ENCODE data around the gene CFAP97. TPM values are rescaled to one million over a fixed set of nuclear protein-coding genes. Genes with fewer than 3 reads are reported as not detected.
A peak's percentile ranks its signal among the peaks of the same experiment; 100 is the strongest.
"Not testable (repeated sequence)": the region's sequence is repeated elsewhere in the genome, so short reads cannot be mapped to it uniquely, and the experiment has no call there.

Gene CFAP97
- total RNA-seq, 1 donor from 2014 or later = 26.8 TPM

DNA sequence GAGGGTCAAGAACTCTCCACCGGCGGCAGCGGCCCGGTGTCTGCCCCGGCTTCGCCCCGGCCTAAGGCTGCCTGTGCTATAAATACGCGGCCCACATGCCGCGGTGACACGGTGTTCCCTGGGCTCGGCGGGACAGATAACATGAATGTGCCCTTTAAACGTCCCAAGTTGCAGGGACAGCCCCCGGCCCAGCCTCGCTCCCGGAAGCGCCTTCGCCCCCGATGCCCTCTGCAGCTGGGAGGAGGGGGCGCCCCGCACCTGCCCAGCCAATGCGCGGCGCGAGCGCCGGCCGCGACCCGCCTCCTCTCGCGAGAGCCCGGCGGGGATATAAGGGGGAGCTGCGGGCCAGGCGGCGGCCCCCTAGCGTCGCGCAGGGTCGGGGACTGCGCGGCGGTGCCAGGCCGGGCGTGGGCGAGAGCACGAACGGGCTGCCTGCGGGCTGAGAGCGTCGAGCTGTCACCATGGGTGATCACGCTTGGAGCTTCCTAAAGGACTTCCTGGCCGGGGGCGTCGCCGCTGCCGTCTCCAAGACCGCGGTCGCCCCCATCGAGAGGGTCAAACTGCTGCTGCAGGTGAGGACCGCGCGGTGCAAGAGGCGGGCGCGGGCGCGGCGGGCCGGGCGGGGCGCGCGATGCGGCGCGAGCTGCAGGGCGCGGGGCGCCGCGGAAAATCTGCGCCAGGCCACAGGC is 60.7 kb downstream of the CFAP97 start, which contains the start of gene SLC25A4:
Gene SLC25A4, plus strand, starts transcription at position 355 of the 689 bp plus-strand sequence. Its CDS starts 107 bp downstream, at position 462.
- DNase-seq (ENCODE audit: low read depth, low spot score) = peak; percentile 13

DNA sequence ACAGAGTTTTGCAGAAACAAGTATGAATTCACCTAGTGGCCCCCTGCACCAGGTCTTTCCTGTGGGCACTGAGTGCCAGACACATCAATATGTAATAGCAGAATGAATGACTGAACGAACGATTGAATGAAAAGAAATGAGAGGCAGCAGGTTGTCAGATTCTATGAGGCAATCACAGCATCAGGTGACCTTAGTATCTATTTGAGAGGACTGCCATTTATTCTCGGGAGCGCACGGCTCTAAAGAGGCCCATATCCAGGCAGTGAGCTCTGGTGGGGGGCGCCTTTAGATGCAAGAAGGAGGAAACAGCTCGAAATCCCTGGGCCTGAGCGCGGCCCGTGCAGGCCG is 61.3 kb downstream of the CFAP97 start:
- DNase-seq (ENCODE audit: low read depth, low spot score) = no peak

DNA sequence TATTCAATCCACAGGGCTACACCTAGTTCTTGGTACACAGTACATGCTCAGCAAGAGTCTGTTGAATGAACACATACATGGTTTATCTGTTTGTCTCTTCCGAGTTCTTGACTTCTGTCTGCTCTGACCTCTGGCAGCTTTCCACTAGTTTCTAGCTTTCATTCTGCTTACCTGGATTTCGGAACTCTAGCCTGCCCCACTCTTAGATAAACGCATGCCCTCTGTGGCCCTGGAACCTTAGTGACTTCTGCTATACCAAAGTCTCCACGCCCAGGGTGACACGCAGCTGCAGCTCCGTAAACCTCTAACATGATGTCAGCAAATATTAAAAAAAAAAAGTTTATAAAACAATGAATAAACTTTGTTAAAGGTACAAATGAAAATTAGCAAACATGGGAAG is 62.0 kb downstream of the CFAP97 start:
- DNase-seq (ENCODE audit: low read depth, low spot score) = no peak

DNA sequence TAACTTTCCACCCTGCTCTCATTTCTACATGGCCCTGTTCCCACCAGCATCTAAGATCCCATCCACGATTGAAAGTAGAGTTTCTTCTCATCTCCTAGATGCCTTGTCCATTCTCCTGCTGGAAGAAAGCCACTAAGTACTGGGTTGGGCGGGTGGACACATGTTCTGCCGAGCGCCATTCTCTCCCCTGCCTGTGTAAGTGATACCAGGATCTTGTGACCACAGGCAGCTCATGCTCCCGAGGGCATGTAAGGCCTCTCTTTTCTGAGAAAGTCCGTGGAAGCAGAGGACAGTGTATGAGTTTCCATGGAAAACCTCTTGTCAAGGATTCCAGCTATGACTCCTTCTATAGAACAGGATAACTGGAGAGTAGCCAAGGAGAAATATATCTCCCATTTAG is 64.1 kb downstream of the CFAP97 start:
- no peak for DNase-seq (ENCODE audit: low read depth, low spot score)

DNA sequence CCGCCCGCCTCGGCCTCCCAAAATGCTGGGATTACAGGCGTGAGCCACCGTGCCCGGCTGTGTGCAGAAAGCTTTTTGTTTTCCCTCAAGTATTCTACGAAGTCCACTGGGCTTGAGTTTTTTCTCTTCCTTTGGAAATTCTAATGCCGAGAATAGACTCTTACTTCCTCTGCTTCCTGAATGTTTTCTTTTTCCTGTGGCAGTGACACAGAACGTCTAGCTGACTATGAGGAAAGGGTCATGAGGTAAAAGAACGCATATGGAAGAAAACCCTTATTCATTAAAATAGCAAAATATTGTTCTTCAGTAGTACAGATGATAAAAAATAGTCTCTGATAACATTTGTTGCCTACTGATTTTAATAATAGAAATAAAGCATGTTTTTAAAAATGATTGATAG is 65.6 kb downstream of the CFAP97 start:
- DNase-seq (ENCODE audit: low read depth, low spot score) = peak; percentile 1

DNA sequence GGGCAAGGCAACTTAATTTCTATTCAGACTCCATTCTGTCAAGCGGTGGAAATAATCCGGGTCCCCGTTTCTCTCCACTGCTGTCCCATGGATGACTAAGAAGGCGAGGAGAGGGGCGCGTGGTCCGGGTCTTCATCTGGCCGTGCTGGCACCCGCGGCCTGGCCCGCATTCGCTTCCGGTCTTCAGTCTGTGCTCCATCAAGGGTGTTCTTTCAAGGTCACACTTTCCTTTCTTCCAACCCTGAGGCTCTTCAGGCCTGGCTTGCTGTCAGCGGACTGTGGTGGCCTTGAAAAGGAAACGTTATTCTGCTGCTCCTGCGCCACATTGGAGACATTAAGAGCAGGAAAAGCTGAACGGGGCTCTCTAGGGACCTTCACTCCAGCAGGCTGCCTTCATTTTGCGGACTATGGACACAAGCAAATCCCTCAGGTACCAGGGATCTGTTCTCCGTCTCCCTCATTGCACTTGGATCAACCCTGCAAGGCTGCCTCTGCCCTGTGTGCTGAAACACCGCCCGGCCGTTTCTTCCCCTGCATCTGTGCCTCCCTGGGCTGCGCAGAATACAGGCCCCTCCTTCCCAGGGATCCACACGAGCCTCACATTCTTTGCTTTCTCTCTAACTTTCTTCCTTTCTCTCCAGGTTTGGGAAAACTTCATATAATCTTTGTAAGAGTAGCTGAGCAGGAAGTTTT is 66.4 kb downstream of the CFAP97 start:
- DNase-seq (ENCODE audit: low read depth, low spot score) = no peak

DNA sequence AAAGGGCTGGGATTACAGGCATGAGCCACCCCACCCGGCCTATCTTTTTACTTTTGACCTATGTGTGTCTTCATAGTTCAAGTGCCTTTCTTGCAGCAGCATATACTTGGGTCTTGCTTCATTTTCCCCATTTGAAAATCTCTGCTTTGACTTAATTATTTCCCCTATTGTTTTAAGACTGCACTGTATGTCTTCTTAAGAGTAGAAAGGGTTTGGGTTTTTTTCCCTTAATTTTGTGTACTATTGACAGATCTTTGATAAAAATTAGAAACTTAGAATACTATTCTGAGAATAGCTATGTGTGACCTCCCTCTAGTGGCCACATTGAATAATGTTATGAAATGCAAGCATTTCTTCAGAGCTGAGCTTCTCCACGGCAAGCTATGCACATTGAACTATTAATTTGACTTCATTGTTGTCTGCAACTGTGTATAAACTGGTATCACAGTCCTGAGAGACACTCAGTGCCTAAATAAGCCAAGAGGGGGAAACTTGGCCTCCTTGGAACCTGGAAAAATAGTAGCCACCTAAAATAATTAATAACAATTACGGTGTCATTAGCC is 69.4 kb downstream of the CFAP97 start:
- no peak for DNase-seq (ENCODE audit: low read depth, low spot score)

DNA sequence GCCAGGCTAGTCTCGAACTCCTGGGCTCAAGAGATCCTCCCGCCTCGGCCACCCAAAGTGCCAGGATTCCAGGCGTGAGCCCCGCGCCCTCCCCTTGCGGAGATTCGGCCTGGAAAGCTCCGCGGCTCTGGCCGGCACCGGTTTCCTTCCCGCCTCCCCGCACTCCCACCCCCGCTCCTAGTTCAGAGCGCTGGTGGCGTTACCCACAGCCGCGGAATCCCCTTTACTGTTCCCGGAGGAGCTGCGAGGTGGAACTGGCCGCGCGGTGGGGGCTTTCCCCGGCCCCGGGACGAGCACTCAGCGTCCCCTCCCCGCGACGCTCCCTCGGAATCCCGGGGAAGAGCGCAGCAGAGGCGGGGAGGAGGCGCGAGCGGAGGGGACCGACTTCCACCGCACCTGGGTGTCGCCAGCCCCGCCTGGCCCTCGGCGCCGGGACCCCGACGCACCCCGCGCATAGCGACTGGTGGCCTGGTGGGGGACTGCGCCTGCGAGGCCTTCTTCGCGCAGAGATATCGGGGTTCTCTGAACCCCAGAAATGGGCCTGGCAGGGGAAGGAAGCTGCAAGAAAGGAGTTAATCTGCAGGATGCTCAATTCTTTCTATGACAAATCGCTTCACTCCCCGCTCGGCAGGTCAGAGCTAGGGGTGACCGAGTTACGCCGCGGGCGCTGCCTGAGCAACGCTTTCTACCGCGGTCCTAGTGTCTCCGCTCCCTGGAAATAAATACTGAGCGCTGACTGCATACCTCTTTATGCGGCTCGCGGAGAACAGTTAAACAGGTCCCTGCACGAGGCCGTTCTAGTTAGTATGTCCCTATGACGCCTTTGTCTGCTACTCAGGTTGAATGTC is 75.3 kb downstream of the CFAP97 start:
- no peak for DNase-seq (ENCODE audit: low read depth, low spot score)

DNA sequence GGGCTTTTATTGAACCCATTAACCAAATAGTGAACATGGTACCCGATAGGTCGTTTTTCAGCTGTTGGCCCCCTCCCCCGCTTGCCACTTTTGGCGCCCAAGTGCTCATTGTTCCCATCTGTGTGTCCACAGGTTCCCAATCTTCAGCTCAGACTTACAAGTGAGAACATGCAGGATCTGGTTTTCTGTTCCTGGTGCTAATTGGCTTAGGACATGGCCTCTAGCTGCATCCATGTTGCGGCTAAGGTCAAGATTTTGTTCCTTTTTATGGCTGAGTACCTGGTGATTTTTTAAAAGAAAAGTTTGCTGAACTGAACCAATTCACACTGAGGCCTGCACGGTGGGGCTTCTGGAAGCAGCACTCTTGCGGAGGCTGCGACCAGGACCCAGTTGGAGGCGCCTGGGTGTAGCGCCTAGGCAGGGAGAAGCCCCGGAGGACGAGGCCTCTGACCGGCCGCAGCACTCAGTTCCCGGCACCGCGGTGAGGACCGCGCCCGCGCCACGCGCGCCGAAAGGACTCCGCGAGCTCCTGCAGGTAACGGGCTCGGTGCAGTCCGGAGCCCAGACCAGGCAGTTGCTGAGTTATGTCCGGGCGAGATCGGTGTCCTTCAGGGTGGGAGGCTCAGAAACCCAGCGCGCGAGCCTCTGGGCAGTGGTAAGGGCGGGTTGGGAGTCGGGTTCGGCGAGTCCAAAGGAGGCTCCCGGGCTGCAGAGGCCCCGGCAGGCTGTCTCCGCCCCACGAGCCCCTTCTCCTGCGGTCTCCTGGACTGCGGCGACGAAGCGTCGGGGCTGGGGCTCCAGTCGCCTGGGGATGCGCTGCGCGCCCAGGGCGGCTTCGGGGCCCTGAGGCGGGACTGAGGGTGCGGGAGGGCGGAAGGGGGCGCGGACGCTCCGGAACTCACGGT is 76.5 kb downstream of the CFAP97 start:
- no peak for DNase-seq (ENCODE audit: low read depth, low spot score)

DNA sequence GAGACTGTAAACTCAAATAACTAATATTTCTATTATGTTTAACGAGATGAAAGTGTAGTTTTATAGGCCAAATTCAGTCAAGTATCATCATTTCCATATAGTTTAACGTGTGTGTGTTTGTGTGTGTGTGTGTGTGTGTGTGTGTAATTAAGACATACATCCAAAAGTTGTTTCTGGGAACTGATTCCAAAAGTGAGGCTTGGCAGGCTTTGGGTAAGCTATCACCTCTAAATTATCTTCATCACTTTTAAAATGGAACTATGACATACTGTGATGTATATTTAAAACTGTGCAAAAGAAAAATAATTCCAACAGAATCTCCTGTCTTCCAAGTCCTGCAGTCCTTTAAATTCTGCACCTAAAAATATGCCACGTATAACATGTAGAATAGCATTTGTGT is 79.8 kb downstream of the CFAP97 start:
- DNase-seq (ENCODE audit: low read depth, low spot score) = no peak

DNA sequence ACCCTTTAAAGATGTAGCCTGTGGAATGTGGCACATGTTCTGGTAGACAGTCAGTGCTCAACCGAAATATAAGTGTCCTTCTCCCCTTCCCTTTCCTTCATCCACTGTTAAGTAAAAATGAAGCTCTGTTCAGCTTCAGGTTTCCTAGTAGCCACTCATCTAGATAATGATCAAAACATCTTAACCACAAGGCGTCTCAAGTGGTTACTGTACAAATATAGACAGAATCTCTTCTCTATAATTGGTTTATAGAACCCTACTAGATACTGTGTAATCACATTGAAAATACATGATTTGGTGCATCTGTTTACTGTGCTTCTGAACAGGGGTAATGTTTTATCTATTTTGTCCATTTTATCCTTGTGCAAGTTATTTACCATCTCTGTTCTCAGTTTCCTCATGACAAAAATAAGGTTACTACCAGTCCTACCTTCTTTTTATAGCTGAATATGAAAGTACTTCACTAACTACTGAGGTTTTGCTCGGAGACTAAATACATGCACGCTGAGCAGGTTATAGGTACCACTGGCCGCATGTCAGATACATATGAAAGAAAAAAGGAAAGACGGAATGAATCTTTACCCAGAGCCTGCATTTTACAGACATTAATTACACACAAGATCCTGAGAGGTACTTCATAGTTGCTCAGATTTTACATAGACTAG is 81.0 kb downstream of the CFAP97 start:
- DNase-seq (ENCODE audit: low read depth, low spot score) = no peak

DNA sequence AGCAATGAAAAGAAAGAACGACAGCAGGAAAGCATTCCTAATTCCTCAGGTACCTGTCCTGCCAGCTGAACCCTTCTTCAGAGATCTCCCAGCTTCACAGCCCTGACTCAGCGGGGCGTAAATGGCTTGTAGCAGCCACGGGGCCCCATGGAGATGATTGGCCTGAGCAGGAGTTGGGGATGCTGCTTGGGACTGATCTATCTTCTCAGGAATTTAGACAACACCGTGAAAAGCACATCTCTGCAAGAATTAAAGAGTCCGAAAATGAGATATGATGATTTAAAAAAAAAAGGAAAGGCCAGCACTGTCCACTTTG is 83.2 kb downstream of the CFAP97 start:
- DNase-seq (ENCODE audit: low read depth, low spot score) = no peak

DNA sequence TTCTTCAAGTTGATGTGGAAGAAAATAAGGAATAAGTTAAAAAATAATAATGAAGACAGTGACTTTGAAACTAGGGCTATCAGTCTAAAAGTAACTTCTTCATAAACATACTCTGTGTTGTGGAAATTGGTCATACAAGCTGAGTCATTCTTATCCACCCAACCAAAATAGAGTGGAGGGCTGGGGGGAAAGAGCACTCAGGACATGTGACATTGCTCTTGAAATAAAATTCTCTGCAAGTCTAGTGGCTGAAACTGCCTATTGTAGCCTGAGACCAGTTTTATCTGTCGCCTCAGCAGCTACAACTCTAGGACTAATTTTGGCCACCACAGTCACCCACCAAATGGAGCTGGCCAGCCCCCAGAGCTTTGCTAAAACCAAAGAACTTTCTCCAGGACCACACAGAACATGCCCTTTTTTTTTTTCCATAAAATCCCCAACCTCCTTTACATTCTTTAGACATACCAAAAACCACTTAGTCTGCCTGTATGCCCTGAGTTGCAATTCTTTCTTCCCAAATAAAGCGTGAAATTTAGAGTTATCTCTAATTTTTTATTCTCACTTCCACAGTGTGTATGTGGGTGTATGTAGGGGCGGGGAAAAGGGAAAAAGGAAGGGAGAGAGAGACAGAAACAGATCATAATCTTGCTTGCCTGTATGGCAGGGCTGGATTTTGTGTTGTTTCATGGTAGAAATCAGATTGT is 83.7 kb downstream of the CFAP97 start:
- no peak for DNase-seq (ENCODE audit: low read depth, low spot score)

DNA sequence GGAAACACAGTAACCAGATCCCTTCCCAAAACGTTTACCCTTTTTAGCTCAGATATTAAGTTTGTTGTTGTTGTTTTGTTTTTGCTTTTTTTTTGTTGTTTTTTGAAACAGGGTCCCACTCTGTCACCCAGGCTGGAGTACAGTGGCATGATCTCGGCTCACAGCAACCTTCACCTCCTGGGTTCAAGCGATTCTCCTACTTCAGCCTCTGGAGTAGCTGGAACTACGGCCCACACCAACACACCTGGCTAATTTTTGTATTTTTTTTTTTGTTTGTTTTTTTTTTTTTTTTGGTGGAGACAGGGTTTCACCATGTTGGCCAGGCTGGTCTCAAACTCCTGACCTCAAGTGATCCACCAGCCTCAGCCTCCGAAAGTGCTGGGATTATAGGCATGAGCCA is 84.3 kb downstream of the CFAP97 start:
- not testable (repeated sequence) for DNase-seq (ENCODE audit: low read depth, low spot score)

DNA sequence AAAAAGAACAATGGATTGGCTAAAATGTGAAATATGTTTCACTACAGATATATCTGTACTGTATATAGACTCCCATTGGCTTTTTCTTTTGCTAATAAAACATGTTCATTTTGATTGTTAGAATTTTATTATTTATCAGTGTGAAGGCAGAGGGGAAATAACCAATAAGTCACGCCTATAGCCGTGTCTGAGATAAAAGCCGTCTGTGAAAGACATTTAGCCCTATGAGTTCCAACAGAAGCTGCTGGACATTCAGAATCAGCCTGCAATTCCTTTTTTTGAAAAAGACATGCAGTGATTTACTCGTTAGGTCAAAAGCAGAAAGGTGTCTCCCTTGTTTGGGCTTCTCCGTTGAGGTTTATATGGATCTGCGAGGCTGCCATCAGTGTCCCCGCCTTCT is 84.9 kb downstream of the CFAP97 start:
- no peak for DNase-seq (ENCODE audit: low read depth, low spot score)

DNA sequence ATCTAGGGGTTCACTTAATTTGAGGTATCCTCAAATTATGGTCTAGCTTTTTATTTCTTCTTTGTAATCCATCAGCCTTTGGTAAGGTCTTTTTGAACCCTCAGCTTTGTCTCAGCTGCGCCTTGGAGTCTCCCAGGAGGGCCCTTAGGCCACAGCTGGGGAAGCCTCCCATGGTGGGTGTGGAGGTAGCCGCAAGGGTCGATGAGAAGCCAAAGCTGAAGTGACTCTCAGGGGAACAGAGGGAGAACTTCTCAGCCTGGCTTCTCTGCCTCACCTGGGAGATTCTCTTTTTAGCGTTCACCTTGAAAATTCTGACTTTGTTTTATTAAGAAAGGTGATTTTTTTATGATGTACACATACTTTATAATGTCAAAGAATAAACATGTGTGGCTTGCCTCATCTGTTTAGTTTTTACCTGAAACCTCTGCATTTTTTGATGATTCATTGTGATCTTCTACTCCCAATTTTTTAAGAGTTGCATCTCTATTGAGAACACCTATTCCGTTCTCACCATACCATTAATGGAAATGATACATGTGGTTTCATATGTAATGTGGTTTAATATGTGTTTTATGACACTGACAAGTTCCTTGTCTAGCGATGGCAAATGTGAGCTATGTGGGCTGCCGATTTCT is 86.4 kb downstream of the CFAP97 start:
- DNase-seq (ENCODE audit: low read depth, low spot score) = no peak

DNA sequence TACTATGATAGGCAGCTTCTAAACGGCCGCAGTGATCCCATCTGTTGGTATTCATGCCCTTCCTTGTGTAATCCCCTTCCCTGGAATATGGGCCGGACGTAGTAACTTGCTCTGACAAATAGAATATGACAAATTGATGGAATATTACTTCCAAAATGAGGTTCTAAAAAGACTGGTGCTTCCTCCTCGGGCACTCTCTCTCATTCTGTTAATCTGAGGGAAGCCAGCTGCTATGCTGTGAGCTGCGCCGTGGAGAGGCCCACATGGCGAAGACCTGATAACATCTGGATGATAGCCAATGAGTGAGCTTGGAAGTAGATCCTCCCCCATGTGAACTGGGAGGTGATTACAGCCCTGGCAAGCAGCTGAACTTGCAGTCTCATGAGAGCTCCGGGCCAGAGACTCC is 88.0 kb downstream of the CFAP97 start:
- peak; percentile 49 for DNase-seq (ENCODE audit: low read depth, low spot score)

DNA sequence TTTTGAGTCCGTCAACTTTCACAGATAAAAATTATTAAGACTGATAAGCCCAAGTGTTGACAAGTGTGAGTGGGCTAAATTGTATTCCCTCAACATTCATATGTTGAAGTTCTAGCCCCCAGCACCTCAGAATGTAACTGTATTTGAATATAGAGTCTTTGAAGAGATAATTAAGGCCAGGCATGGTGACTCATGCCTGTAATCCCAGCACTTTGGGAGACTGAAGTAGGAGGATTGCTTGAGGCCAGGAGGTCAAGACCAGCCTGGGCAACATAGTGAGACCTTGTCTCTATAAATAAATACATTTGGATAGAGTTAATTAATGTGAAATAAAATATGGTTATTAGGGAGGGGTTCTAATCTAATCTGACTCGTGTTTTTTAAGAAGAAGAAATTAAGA is 90.5 kb downstream of the CFAP97 start:
- no peak for DNase-seq (ENCODE audit: low read depth, low spot score)

DNA sequence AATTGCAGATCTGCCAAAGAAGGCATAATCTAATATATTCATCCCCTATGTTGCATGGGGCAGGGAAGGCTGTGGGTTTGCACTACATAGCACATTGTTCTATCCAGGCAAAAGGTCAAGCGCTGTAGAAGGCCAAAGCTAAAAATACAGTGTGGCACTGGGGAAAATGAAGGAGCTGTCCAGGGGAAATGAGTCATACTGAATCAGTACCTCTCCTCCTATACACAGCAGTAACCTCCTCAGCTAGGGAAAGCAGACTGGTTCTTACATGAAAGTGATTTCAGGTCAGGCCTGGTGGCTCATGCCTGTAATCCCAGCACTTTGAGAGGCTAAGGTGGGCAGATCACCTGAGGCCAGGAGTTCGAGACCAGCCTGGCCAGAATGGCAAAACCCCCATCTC is 91.7 kb downstream of the CFAP97 start:
- peak; percentile 85 for DNase-seq (ENCODE audit: low read depth, low spot score)
